ENCODE measurements around the gene MRPL16. TPM values are rescaled to one million over a fixed set of nuclear protein-coding genes. Genes with fewer than 3 reads are reported as not detected.
"Not testable (repeated sequence)": the region's sequence is repeated elsewhere in the genome, so short reads cannot be mapped to it uniquely, and the experiment has no call there.

MRPL16 gene
- polyA plus RNA-seq, 1 of the 3 experiments (the other 2 are of a cell fraction) = 77.6 TPM

- no peak overlapping the region for H3K4me3 ChIP-seq (ENCODE audit: low read depth in 2 of 2, low read length in 1 of 2)
- DNase-seq = no peak
- H3K9me2 ChIP-seq = no peaks in the 10 kb centered on the region
- TF ChIP-seq YY1 (IDR thresholded peaks at IDR 0.05; ENCODE audit: low read depth) = no peak
- TF ChIP-seq RAD21 (IDR thresholded peaks at IDR 0.05; ENCODE audit: low read length) = no peak
- TF ChIP-seq MXI1 (IDR thresholded peaks at IDR 0.05; ENCODE audit: low read depth, low read length) = no peak
- no peak for TF ChIP-seq ELF1 (IDR thresholded peaks at IDR 0.05)
- TF ChIP-seq TEAD4 (IDR thresholded peaks at IDR 0.05; ENCODE audit: borderline replicate concordance, insufficient read depth) = no peak
- TF ChIP-seq RFX5 (IDR thresholded peaks at IDR 0.05; ENCODE audit: low read length) = no peak
- TF ChIP-seq TCF12 (IDR thresholded peaks at IDR 0.05) = no peak
- no peak for TF ChIP-seq MEF2A (IDR thresholded peaks at IDR 0.05; ENCODE audit: borderline replicate concordance, low read depth)
- no peak for TF ChIP-seq CHD2 (IDR thresholded peaks at IDR 0.05; ENCODE audit: low read length, partially characterized antibody)
- no peak for TF ChIP-seq EZH2phosphoT487 (IDR thresholded peaks at IDR 0.05; ENCODE audit: borderline replicate concordance, low read depth)
- no peak for TF ChIP-seq SIN3A (IDR thresholded peaks at IDR 0.05; ENCODE audit: borderline replicate concordance, low read depth, low read length)
- no peak for TF ChIP-seq RXRA (IDR thresholded peaks at IDR 0.05; ENCODE audit: borderline replicate concordance, low read depth)
- no peak for TF ChIP-seq CTCF (IDR thresholded peaks at IDR 0.05)
- no peaks in the 10 kb centered on the region for H4K20me1 ChIP-seq (ENCODE audit: insufficient read depth)
- no peaks in the 10 kb centered on the region for H3K4me1 ChIP-seq (ENCODE audit: control insufficient read depth in 1 of 2, insufficient read depth in 2 of 2, low read depth in 1 of 2, low read length in 1 of 2)
- POLR2A ChIA-PET = no interaction called here
- H3K36me3 ChIP-seq (replicated peaks in 1 of 2; ENCODE audit: control insufficient read depth in 1 of 2, insufficient read depth in 2 of 2, low read length in 1 of 2) = no peaks in the 10 kb centered on the region
- no peak overlapping the region for H3K4me2 ChIP-seq
- no peak overlapping the region for H3K27ac ChIP-seq (ENCODE audit: low read depth in 2 of 2, low read length in 1 of 2)
- 34% methylated on average over 4 of the region's 4 CpGs for WGBS (ENCODE audit: low lambda C conversion rate)
- H2AFZ ChIP-seq (ENCODE audit: low read depth) = no peak overlapping the region
- H3K79me2 ChIP-seq (ENCODE audit: insufficient read depth) = no peaks in the 10 kb centered on the region
- H3F3A ChIP-seq (replicated peaks; ENCODE audit: insufficient read depth) = no peaks in the 10 kb centered on the region
- H3K27me3 ChIP-seq (ENCODE audit: insufficient read depth) = no peaks in the 10 kb centered on the region
- CTCF ChIA-PET = no interaction called here
- H3K9ac ChIP-seq = no peak overlapping the region
- H3K9me3 ChIP-seq = no peaks in the 10 kb centered on the region
Measured at GRCh38 chr11:59818572-59818971, 8.0 kb upstream of the MRPL16 start.

- H3K79me2 ChIP-seq (ENCODE audit: insufficient read depth); H3K27me3 ChIP-seq (ENCODE audit: insufficient read depth); H3F3A ChIP-seq (replicated peaks; ENCODE audit: insufficient read depth); H2AFZ ChIP-seq (ENCODE audit: low read depth); H3K9me3 ChIP-seq; H3K9me2 ChIP-seq; H3K36me3 ChIP-seq (replicated peaks in 1 of 2; ENCODE audit: control insufficient read depth in 1 of 2, insufficient read depth in 2 of 2, low read length in 1 of 2); POLR2A ChIA-PET; H3K4me2 ChIP-seq; H3K27ac ChIP-seq (ENCODE audit: low read depth in 2 of 2, low read length in 1 of 2); H4K20me1 ChIP-seq (ENCODE audit: insufficient read depth); H3K4me3 ChIP-seq (ENCODE audit: low read depth in 2 of 2, low read length in 1 of 2); DNase-seq; H3K9ac ChIP-seq; H3K4me1 ChIP-seq (ENCODE audit: control insufficient read depth in 1 of 2, insufficient read depth in 2 of 2, low read depth in 1 of 2, low read length in 1 of 2): not testable (repeated sequence)
- WGBS (ENCODE audit: low lambda C conversion rate) = 53% methylated on average over 1 of the region's 1 CpG
- CTCF ChIA-PET = interaction anchor here (0.6 to 1.2 kb wide), 3 partner anchors 62 to 279 kb away, joined by 3 read pairs; no protein-coding TSS in a partner anchor
Measured at GRCh38 chr11:59816434-59816833, 5.9 kb upstream of the MRPL16 start.
